ENCODE measurements around the gene SNORC. TPM values are rescaled to one million over a fixed set of nuclear protein-coding genes. Genes with fewer than 3 reads are reported as not detected.

Gene SNORC
- total RNA-seq, 6 experiments from 2014 or later: 2.0 to 14.5 (median 9.1) TPM

DNA sequence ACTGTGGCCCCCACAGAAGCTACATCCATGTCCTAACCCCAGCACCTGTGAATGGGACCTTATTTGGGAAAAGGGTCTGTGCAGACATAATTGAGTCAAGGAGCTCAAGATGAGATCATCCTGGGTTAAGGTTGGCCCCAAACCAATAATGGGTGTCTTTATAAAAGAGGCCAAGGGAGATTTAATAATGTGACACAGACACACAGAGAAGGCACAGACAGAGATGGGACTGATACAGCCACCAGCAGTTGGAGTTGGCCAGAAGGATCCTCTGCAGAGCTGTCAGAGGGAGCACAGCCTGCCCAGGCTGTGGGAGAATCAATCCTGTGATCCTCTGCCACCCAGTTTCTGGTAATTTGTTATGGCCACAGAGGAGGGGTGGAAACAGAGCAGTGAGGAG is 26.0 kb downstream of the SNORC start:
- Histone ChIP-seq H3K4me3 (no peak overlapping the region), H3K36me3 (peaks cover 0 to 7% (median 0%) of the 10 kb centered on the region in 4 donors), H3K4me1 (no peaks in the 10 kb centered on the region), H3K9me3 (no peaks in the 10 kb centered on the region), H3K27ac (no peak overlapping the region), H3K27me3 (no peaks in the 10 kb centered on the region)
- intact Hi-C loops (cut with DNase I): no loop called here
- TF ChIP-seq POLR2A (IDR thresholded peaks at IDR 0.05): no peak
- no peak for TF ChIP-seq CTCF (IDR thresholded peaks at IDR 0.05)
- DNase-seq (no peak), ATAC-seq (no peak)

DNA sequence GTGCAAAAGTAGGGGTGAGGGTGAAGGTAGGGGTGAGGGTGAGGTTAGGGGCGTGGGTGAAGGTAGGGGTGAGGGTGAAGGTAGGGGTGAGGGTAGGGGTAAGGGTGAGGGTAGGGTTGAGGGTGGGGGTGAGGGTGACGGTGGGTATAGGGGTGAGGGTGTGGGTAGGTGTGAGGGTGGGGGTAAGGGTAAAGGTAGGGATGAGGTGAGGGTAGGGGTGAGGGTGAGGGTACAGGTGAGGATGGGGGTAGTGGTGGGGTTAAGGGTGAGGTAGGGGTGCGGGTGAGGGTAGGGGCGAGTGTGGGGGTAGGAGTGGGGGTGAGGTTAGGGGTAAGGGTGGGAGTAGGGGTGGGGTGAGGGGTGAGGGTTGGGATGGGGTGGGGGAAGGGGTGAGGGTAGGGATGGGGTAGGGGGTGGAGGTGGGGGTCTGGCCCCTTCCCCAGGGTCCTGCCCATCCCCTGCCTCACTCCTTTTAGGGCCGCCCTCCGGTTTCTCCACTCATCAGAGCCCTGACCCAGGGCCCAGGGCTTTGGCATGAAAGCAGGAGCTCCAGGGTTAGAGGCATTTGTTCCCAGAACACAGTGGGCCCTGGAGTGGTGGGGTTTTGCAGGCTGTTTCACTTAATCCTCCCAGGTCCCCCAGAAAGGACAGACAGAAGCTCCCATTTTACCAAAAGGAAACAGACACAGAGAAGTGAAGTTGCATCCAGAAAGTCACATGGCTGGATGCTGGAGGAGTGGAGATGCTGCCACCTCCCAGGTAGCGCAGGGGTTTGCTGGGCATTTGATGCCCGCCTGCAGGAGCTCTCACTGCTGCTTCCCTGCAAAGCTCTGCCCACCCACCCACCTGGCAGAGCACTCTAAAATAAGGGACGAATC is 26.9 kb downstream of the SNORC start:
- Histone ChIP-seq H3K27me3 (no peaks in the 10 kb centered on the region), H3K36me3 (peaks cover 0 to 7% (median 0%) of the 10 kb centered on the region in 4 donors), H3K27ac (no peak overlapping the region), H3K4me3 (no peak overlapping the region), H3K4me1 (no peaks in the 10 kb centered on the region), H3K9me3 (no peaks in the 10 kb centered on the region)
- 90% methylated on average over 4 of the region's 9 CpGs for WGBS (ENCODE audit: insufficient coverage, low coverage, low lambda C conversion rate, missing lambda C conversion rate)
- TF ChIP-seq POLR2A (IDR thresholded peaks at IDR 0.05) (no peak), CTCF (IDR thresholded peaks at IDR 0.05) (no peak)
- ATAC-seq: no peak
- intact Hi-C loops (cut with DNase I): no loop called here
- no peak for DNase-seq

GRCh38 chr2:232897598-232898408 is 27.7 kb downstream of the SNORC start:
- H3K36me3 ChIP-seq: peaks cover 0 to 7% (median 0%) of the 10 kb centered on the region in 4 donors
- H3K9me3 ChIP-seq: no peaks in the 10 kb centered on the region
- no peak for DNase-seq
- no peak overlapping the region for H3K27ac ChIP-seq
- no peak overlapping the region for H3K4me3 ChIP-seq
- WGBS (ENCODE audit: insufficient coverage, low coverage, low lambda C conversion rate, missing lambda C conversion rate): 91% methylated on average over 13 of the region's 24 CpGs
- intact Hi-C loops (cut with DNase I): no loop called here
- H3K27me3 ChIP-seq: no peaks in the 10 kb centered on the region
- TF ChIP-seq POLR2A (IDR thresholded peaks at IDR 0.05) (no peak), CTCF (IDR thresholded peaks at IDR 0.05) (no peak)
- no peaks in the 10 kb centered on the region for H3K4me1 ChIP-seq
- ATAC-seq: no peak

GRCh38 chr2:232898592-232899543 is 28.8 kb downstream of the SNORC start:
- whole genome bisulfite sequencing (ENCODE audit: insufficient coverage, low coverage, low lambda C conversion rate, missing lambda C conversion rate): 80% methylated on average over 16 of the region's 18 CpGs
- H3K4me1 ChIP-seq: no peaks in the 10 kb centered on the region
- H3K27me3 ChIP-seq: no peaks in the 10 kb centered on the region
- ATAC-seq (peak; percentile 53 to 72 (median 56)), DNase-seq (no peak)
- H3K9me3 ChIP-seq: no peaks in the 10 kb centered on the region
- H3K4me3 ChIP-seq: no peak overlapping the region
- intact Hi-C loops (cut with DNase I): no loop called here
- no peak for TF ChIP-seq POLR2A (IDR thresholded peaks at IDR 0.05)
- TF ChIP-seq CTCF (IDR thresholded peaks at IDR 0.05): no peak
- peaks cover 0 to 7% (median 0%) of the 10 kb centered on the region in 4 donors for H3K36me3 ChIP-seq
- H3K27ac ChIP-seq: no peak overlapping the region

Data from right lobe of liver (tissue), 6 donors.